HCT116 (cell line): Measurements from ENCODE around the gene MCTP2. TPM values are rescaled to one million over a fixed set of nuclear protein-coding genes. Genes with fewer than 3 reads are reported as not detected.

ENCODE experiments used
- ATAC-seq: fragments of 200-7000 bp; cut with Tn5 transposase; 2 replicates; pipeline ENCODE4 v1.9.1; 2020; ENCODE audit warnings: mild to moderate bottlenecking, moderate library complexity
- BruUV-seq: library from RNA; stranded (reverse); fragments of 400-500 nt; replicated peaks from 2 replicates; lab custom pipeline; 2021; lab: Mats Ljungman, UMichigan
- CTCF ChIA-PET: fragments of 300-600 bp; sonication (Branson Sonifier 250); formaldehyde crosslinking; loops from one replicate; lab custom pipeline; 2021; ENCODE audit warnings: antibody characterized with exemption; lab: Charles Lee
- POLR2A ChIA-PET: fragments of 300-600, 350-600 bp; sonication (Branson Sonifier 250); formaldehyde crosslinking; loops from one replicate; lab custom pipeline; 2021; ENCODE audit warnings: antibody characterized with exemption; lab: Charles Lee
- RAD21 ChIA-PET, 2 experiments: fragments of 300-600 bp; sonication (Branson Sonifier 250); formaldehyde crosslinking; loops; one replicate each; lab custom pipeline; 2023; ENCODE audit warnings: low total read pairs in 2 of 2; ENCODE audit not compliant: uncharacterized antibody in 2 of 2, unreplicated experiment in 2 of 2, low non-redundant PET in 1 of 2; lab: Charles Lee
- DNase-seq: peaks from one replicate; pipeline ENCODE4 v3.0.0-alpha.2; 2010; ENCODE audit warnings: low read depth, low spot score
- H2AFZ ChIP-seq: fragments of 200-600 bp; shearing (Covaris generic), sonication (generic); 2 replicates; pipeline ENCODE4 v1.6.1; 2017; ENCODE audit warnings: low read depth, mixed run types, mixed read lengths, antibody characterized with exemption, low read length; ENCODE audit not compliant: poor library complexity, severe bottlenecking
- H3K27ac ChIP-seq: 2 replicates; pipeline ENCODE4 v1.5.1; 2012; ENCODE audit warnings: low read depth, low read length
- H3K27me3 ChIP-seq: fragments of 200-600 bp; sonication (generic); 2 replicates; pipeline ENCODE4 v1.6.1; 2016; ENCODE audit warnings: mixed run types, low read length, mixed read lengths; ENCODE audit not compliant: insufficient read depth
- H3K36me3 ChIP-seq, 2 experiments: fragments of 200-500 bp in 1 of 2; fragments of 200-600 bp in 1 of 2; sonication (Bioruptor generic) in 1 of 2; sonication (generic) in 1 of 2; 2 replicates each; pipeline versions ENCODE4 v1.5.1 to v1.6.1; 2014 to 2016; ENCODE audit warnings: low read length in 2 of 2, inconsistent platforms in 1 of 2, mixed read lengths in 1 of 2, mixed run types in 1 of 2; ENCODE audit not compliant: insufficient read depth in 2 of 2, control insufficient read depth in 1 of 2
- H3K4me1 ChIP-seq, 2 experiments: fragments of 200-600 bp in 1 of 2; sonication (generic) in 1 of 2; 2 replicates each; pipeline versions ENCODE4 v1.5.1 to v1.6.1; 2012 to 2017; ENCODE audit warnings: low read length in 2 of 2, inconsistent platforms in 1 of 2, mild to moderate bottlenecking in 1 of 2, mixed read lengths in 1 of 2, mixed run types in 1 of 2, moderate library complexity in 1 of 2; ENCODE audit not compliant: insufficient read depth in 2 of 2, control insufficient read depth in 1 of 2
- H3K4me2 ChIP-seq: fragments of 200-600 bp; sonication (generic); 2 replicates; pipeline ENCODE4 v1.6.1; 2017; ENCODE audit warnings: mixed run types, low read length, mixed read lengths
- H3K4me3 ChIP-seq, 2 experiments: fragments of 200-600 bp in 1 of 2; sonication (generic) in 1 of 2; replicated peaks in 1 of 2; 2 replicates each; pipeline ENCODE4 v1.5.1; 2011 to 2016; ENCODE audit warnings: low read length in 2 of 2, control low read depth in 1 of 2, low read depth in 1 of 2, mild to moderate bottlenecking in 1 of 2, mixed read lengths in 1 of 2, mixed run types in 1 of 2
- H3K79me2 ChIP-seq: fragments of 200-600 bp; sonication (generic); 2 replicates; pipeline ENCODE4 v1.6.1; 2017; ENCODE audit warnings: mild to moderate bottlenecking, mixed run types, low read length, moderate library complexity, mixed read lengths; ENCODE audit not compliant: insufficient read depth
- H3K9ac ChIP-seq: fragments of 200-600 bp; sonication (generic); 2 replicates; pipeline ENCODE4 v1.6.1; 2016; ENCODE audit warnings: low read length, mixed read lengths
- H3K9me2 ChIP-seq: fragments of 200-600 bp; sonication (generic), shearing (Covaris generic); 2 replicates; pipeline ENCODE4 v1.6.1; 2017; ENCODE audit warnings: mixed run types, mild to moderate bottlenecking, moderate library complexity; ENCODE audit not compliant: insufficient read depth
- H3K9me3 ChIP-seq, 2 experiments: fragments of 200-500 bp in 1 of 2; fragments of 200-600 bp in 1 of 2; sonication (Bioruptor generic) in 1 of 2; sonication (generic) in 1 of 2; 2 replicates each; pipeline ENCODE4 v1.6.1; 2014 to 2017; ENCODE audit warnings: low read length in 2 of 2, mixed read lengths in 2 of 2, inconsistent platforms in 1 of 2, low read depth in 1 of 2, mild to moderate bottlenecking in 1 of 2, mixed run types in 1 of 2, moderate library complexity in 1 of 2; ENCODE audit not compliant: control insufficient read depth in 1 of 2, insufficient read depth in 1 of 2
- H4K20me1 ChIP-seq: fragments of 200-600 bp; sonication (generic), shearing (Covaris generic); 2 replicates; pipeline ENCODE4 v1.6.1; 2017; ENCODE audit warnings: mixed run types, mild to moderate bottlenecking, moderate library complexity; ENCODE audit not compliant: insufficient read depth
- ATF3 ChIP-seq: IDR thresholded peaks from 2 replicates; pipeline ENCODE4 v1.6.1; 2012
- CBX3 ChIP-seq: IDR thresholded peaks from 2 replicates; pipeline ENCODE4 v1.6.1; 2012; ENCODE audit warnings: low read depth
- CEBPB ChIP-seq: IDR thresholded peaks from 2 replicates; pipeline ENCODE4 v1.6.1; 2012; ENCODE audit warnings: low read depth
- CTCF ChIP-seq, 3 experiments: fragments of 200-600 bp in 1 of 3; sonication (generic) in 1 of 3; IDR thresholded peaks in 2 of 3; conservative IDR thresholded peaks in 1 of 3; 2 replicates each; pipeline ENCODE4 v1.5.1; 2012 to 2017; ENCODE audit warnings: low read depth in 2 of 3, low read length in 2 of 3, antibody characterized with exemption in 1 of 3, borderline replicate concordance in 1 of 3, control low read depth in 1 of 3, mild to moderate bottlenecking in 1 of 3, mixed read lengths in 1 of 3, mixed run types in 1 of 3, moderate library complexity in 1 of 3; ENCODE audit not compliant: insufficient read depth in 1 of 3
- EGR1 ChIP-seq: IDR thresholded peaks from 2 replicates; pipeline ENCODE4 v1.6.1; 2012; ENCODE audit warnings: low read depth
- EZH2 ChIP-seq: fragments of 200-600 bp; sonication (generic); IDR thresholded peaks from 2 replicates; pipeline ENCODE4 v1.6.1; 2017; ENCODE audit warnings: antibody characterized with exemption, mixed run types
- EZH2phosphoT487 ChIP-seq: fragments of 200-600 bp; IDR thresholded peaks from 2 replicates; pipeline ENCODE4 v1.6.1; 2018; ENCODE audit warnings: antibody characterized with exemption, borderline replicate concordance
- MAX ChIP-seq: IDR thresholded peaks from 2 replicates; pipeline ENCODE4 v1.6.1; 2012
- RAD21 ChIP-seq: IDR thresholded peaks from 2 replicates; pipeline ENCODE4 v1.6.1; 2012; ENCODE audit warnings: low read depth, mild to moderate bottlenecking
- REST ChIP-seq: IDR thresholded peaks from 2 replicates; pipeline ENCODE4 v1.6.1; 2012; ENCODE audit warnings: low read depth
- SP1 ChIP-seq: IDR thresholded peaks from 2 replicates; pipeline ENCODE4 v1.6.1; 2012; ENCODE audit warnings: low read depth
- YY1 ChIP-seq: IDR thresholded peaks from 2 replicates; pipeline ENCODE4 v1.6.1; 2011; ENCODE audit warnings: low read length, low read depth, moderate library complexity, mild to moderate bottlenecking; ENCODE audit not compliant: insufficient replicate concordance; ENCODE audit errors: extremely low read depth
- ZNF274 ChIP-seq: fragments of 200-500 bp; sonication (Bioruptor generic); IDR thresholded peaks from 2 replicates; pipeline ENCODE4 v1.6.1; 2014; ENCODE audit warnings: mild to moderate bottlenecking, low read depth, low read length, inconsistent platforms
- intact Hi-C: fragments of 100-400 bp; cut with micrococcal nuclease; formaldehyde crosslinking; loops from 2 replicates; pipeline ENCODE4 v1.10.0; 2022
- total RNA-seq: library from RNA; stranded (reverse); gene quantifications from one replicate; pipeline ENCODE4 v1.2.1, GENCODE V29; 2021; ENCODE audit not compliant: unreplicated experiment

MCTP2 gene
- total RNA-seq, 1 experiment from 2014 or later, result 12.9 TPM

GRCh38 chr15:94331731-94332130, 100.4 kb downstream of the MCTP2 start:
- no peak for DNase-seq
- no peak for ATAC-seq
- no peak overlapping the region for H2AFZ ChIP-seq
- no peaks in the 10 kb centered on the region for H4K20me1 ChIP-seq
- H3K79me2 ChIP-seq, result no peaks in the 10 kb centered on the region
- RAD21 ChIA-PET, result no interaction called here
- CTCF ChIA-PET, result no interaction called here
- BruUV-seq, result no TSS peak
- no peak overlapping the region for H3K27ac ChIP-seq
- no peak overlapping the region for H3K9ac ChIP-seq
- H3K4me2 ChIP-seq, result no peak overlapping the region
- intact Hi-C loops, result no loop called here
- H3K9me2 ChIP-seq, result no peaks in the 10 kb centered on the region
- H3K27me3 ChIP-seq, result no peaks in the 10 kb centered on the region
- no peaks in the 10 kb centered on the region for H3K36me3 ChIP-seq
- H3K9me3 ChIP-seq, result no peaks in the 10 kb centered on the region
- POLR2A ChIA-PET, result no interaction called here
- no peaks in the 10 kb centered on the region for H3K4me1 ChIP-seq
- H3K4me3 ChIP-seq, result no peak overlapping the region
- TF ChIP-seq EZH2, result no peak
- TF ChIP-seq ATF3, result no peak
- no peak for TF ChIP-seq YY1
- TF ChIP-seq SP1, result no peak
- TF ChIP-seq MAX, result no peak
- TF ChIP-seq ZNF274, result no peak
- TF ChIP-seq CTCF (IDR thresholded peaks at IDR 0.05 in 2 of 3, conservative IDR thresholded peaks at IDR 0.05 in 1 of 3; ENCODE audit: borderline replicate concordance in 1 of 3, insufficient read depth in 1 of 3, low read depth in 2 of 3, low read length in 2 of 3), result no peak
- no peak for TF ChIP-seq EGR1
- TF ChIP-seq RAD21, result no peak
- no peak for TF ChIP-seq EZH2phosphoT487
- TF ChIP-seq CBX3, result no peak
- TF ChIP-seq CEBPB, result no peak
- TF ChIP-seq REST, result no peak
